ENCODE data around the gene TEX51.

DNA sequence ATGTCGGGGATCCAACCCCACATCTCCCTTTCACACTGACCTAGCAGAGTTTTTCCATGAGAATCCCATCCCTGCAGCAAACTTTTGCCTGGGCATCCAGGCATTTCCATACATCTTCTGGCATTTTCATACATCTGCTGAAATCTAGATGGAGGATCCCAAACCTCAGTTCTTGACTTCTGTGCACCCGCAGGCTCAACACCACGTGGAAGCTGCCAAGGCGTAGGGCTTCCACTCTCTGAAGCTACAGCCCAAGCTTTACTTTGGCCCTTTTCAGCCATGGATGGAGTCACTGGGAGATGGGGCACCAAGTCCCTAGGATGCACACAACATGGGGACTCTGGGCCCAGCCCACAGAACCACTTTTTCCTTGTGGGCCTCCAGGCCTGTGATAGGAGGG lies 32.2 kb upstream of the TEX51 start:
- TF ChIP-seq, protein P1, sequence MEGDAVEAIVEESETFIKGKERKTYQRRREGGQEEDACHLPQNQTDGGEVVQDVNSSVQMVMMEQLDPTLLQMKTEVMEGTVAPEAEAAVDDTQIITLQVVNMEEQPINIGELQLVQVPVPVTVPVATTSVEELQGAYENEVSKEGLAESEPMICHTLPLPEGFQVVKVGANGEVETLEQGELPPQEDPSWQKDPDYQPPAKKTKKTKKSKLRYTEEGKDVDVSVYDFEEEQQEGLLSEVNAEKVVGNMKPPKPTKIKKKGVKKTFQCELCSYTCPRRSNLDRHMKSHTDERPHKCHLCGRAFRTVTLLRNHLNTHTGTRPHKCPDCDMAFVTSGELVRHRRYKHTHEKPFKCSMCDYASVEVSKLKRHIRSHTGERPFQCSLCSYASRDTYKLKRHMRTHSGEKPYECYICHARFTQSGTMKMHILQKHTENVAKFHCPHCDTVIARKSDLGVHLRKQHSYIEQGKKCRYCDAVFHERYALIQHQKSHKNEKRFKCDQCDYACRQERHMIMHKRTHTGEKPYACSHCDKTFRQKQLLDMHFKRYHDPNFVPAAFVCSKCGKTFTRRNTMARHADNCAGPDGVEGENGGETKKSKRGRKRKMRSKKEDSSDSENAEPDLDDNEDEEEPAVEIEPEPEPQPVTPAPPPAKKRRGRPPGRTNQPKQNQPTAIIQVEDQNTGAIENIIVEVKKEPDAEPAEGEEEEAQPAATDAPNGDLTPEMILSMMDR (IDR thresholded peaks at IDR 0.05; ENCODE audit: low read length) = no peak
- no peak for TF ChIP-seq EZH2 (IDR thresholded peaks at IDR 0.05; ENCODE audit: borderline replicate concordance, low read length)
